ENCODE data around the gene COTL1.
"Not testable (repeated sequence)": the region's sequence is repeated elsewhere in the genome, so short reads cannot be mapped to it uniquely, and the experiment has no call there.

Gene COTL1

GRCh38 chr16:84568066-84568465 is 49.8 kb downstream of the COTL1 start:
- no peak for DNase-seq

GRCh38 chr16:84567286-84567962 is 50.5 kb downstream of the COTL1 start:
- DNase-seq = peak in 2 of 5 experiments; percentile 3 to 41

- no peak for DNase-seq
Measured at GRCh38 chr16:84566545-84567257, 51.2 kb downstream of the COTL1 start.

GRCh38 chr16:84565669-84566495 is 52.0 kb downstream of the COTL1 start:
- no peak for DNase-seq

GRCh38 chr16:84563786-84564420 is 54.0 kb downstream of the COTL1 start:
- DNase-seq = no peak

- no peak for DNase-seq
Measured at GRCh38 chr16:84563064-84563715, 54.7 kb downstream of the COTL1 start.

- DNase-seq = no peak
Measured at GRCh38 chr16:84562174-84562815, 55.6 kb downstream of the COTL1 start.

- no peak for DNase-seq
Measured at GRCh38 chr16:84561291-84561690, 56.6 kb downstream of the COTL1 start.

GRCh38 chr16:84560269-84560668 is 57.6 kb downstream of the COTL1 start:
- DNase-seq = no peak

GRCh38 chr16:84559311-84559932 is 58.5 kb downstream of the COTL1 start:
- no peak for DNase-seq

- not testable (repeated sequence) for DNase-seq
Measured at GRCh38 chr16:84558850-84559249, 59.0 kb downstream of the COTL1 start.

GRCh38 chr16:84557504-84557903 is 60.4 kb downstream of the COTL1 start:
- DNase-seq = no peak

- DNase-seq = no peak
Measured at GRCh38 chr16:84557059-84557458, 60.8 kb downstream of the COTL1 start.

GRCh38 chr16:84555418-84556196 is 62.3 kb downstream of the COTL1 start:
- DNase-seq = peak in 1 of 5 experiments; percentile 40

GRCh38 chr16:84554627-84555328 is 63.1 kb downstream of the COTL1 start:
- no peak for DNase-seq

GRCh38 chr16:84553873-84554399 is 63.9 kb downstream of the COTL1 start:
- peak in 3 of 5 experiments; percentile 34 to 89 (median 36) for DNase-seq

- peak in 1 of 5 experiments; percentile 47 for DNase-seq
Measured at GRCh38 chr16:84552135-84552534, 65.7 kb downstream of the COTL1 start.

- DNase-seq = peak in 1 of 5 experiments; percentile 48
Measured at GRCh38 chr16:84550096-84550495, 67.8 kb downstream of the COTL1 start.

Measured in T-helper 2 cell (primary cell).